Activated CD8-positive, alpha-beta T cell treated with anti-CD3 and anti-CD28 coated beads for 36 hours (primary cell): ENCODE measurements around the gene MYH2. TPM values are rescaled to one million over a fixed set of nuclear protein-coding genes. Genes with fewer than 3 reads are reported as not detected.
"Not testable (repeated sequence)": the region's sequence is repeated elsewhere in the genome, so short reads cannot be mapped to it uniquely, and the experiment has no call there.

ENCODE experiments used
- ATAC-seq: fragments of 200-7000 bp; cut with Tn5 transposase; one replicate; pipeline ENCODE4 v1.10.0; 2021; ENCODE audit warnings: mild to moderate bottlenecking, moderate library complexity
- CTCF ChIA-PET: fragments of 350-600 bp; sonication (Branson Sonifier 250); formaldehyde crosslinking; loops from one replicate; lab custom pipeline; 2021; ENCODE audit warnings: antibody characterized with exemption; lab: Charles Lee
- POLR2A ChIA-PET: fragments of 350-600 bp; sonication (Branson Sonifier 250); formaldehyde crosslinking; loops from one replicate; lab custom pipeline; 2021; ENCODE audit warnings: antibody characterized with exemption; lab: Charles Lee
- DNase-seq: peaks from one replicate; pipeline ENCODE4 v3.0.0-alpha.2; 2020
- H3K27ac Mint-ChIP-seq: one replicate; pipeline ENCODE4 v1.8.0; 2021; ENCODE audit warnings: mild to moderate bottlenecking, mixed read lengths
- H3K27me3 Mint-ChIP-seq: one replicate; pipeline ENCODE4 v1.8.0; 2021; ENCODE audit warnings: mixed read lengths
- H3K36me3 Mint-ChIP-seq: one replicate; pipeline ENCODE4 v1.8.0; 2021; ENCODE audit warnings: low read depth, mixed read lengths
- H3K4me1 Mint-ChIP-seq: one replicate; pipeline ENCODE4 v1.8.0; 2021; ENCODE audit warnings: low read depth, mixed read lengths
- H3K4me3 Mint-ChIP-seq: one replicate; pipeline ENCODE4 v1.8.0; 2021; ENCODE audit warnings: mild to moderate bottlenecking, moderate library complexity, mixed read lengths
- H3K9me3 Mint-ChIP-seq: one replicate; pipeline ENCODE4 v1.8.0; 2021; ENCODE audit warnings: mixed read lengths
- intact Hi-C: fragments of 100-400 bp; cut with micrococcal nuclease; formaldehyde crosslinking; loops from one replicate; pipeline ENCODE4 v1.10.0; 2022
- total RNA-seq, 2 experiments: library from RNA; stranded (reverse); gene quantifications; one replicate each; pipeline ENCODE4 v1.2.3, GENCODE V29; 2021
- TF ChIP-seq, protein P1 (sequence below): fragments of 200-600 bp; IDR thresholded peaks from one replicate; pipeline ENCODE4 v1.8.0; 2022; ENCODE audit warnings: antibody characterized with exemption, mild to moderate bottlenecking

The MYH2 gene
- total RNA-seq, 2 experiments from 2014 or later: not detected

DNA sequence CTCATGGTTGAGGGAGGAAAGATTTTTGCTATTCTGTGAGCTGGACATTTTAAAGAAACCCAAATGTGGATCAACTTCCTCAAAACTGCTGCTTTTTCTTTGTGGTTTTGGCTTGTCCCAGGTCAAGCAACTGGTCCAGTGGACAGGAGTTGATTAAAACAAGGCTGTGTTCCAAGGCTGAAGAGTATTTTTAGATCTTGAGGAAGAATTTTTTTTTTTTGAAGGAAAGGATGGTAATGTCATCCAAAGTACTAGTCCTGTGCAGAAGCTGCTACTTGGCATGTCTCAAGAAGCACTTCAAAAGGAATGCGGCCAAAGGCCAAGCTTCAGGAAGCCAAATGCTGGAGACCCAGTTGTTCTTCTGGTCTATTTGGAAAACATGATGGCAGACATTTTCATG, 8.0 kb upstream of the MYH2 start:
- peaks cover 7% of the 10 kb centered on the region for H3K27me3 Mint-ChIP-seq
- TF ChIP-seq, protein P1, sequence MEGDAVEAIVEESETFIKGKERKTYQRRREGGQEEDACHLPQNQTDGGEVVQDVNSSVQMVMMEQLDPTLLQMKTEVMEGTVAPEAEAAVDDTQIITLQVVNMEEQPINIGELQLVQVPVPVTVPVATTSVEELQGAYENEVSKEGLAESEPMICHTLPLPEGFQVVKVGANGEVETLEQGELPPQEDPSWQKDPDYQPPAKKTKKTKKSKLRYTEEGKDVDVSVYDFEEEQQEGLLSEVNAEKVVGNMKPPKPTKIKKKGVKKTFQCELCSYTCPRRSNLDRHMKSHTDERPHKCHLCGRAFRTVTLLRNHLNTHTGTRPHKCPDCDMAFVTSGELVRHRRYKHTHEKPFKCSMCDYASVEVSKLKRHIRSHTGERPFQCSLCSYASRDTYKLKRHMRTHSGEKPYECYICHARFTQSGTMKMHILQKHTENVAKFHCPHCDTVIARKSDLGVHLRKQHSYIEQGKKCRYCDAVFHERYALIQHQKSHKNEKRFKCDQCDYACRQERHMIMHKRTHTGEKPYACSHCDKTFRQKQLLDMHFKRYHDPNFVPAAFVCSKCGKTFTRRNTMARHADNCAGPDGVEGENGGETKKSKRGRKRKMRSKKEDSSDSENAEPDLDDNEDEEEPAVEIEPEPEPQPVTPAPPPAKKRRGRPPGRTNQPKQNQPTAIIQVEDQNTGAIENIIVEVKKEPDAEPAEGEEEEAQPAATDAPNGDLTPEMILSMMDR: no peak
- no peak overlapping the region for H3K4me3 Mint-ChIP-seq
- POLR2A ChIA-PET: no interaction called here
- H3K4me1 Mint-ChIP-seq: no peaks in the 10 kb centered on the region
- ATAC-seq (no peak), DNase-seq (no peak)
- H3K27ac Mint-ChIP-seq: no peak overlapping the region
- CTCF ChIA-PET: interaction anchor here (1.4 kb wide), 1 partner anchor 60 kb away, joined by 3 read pairs; no protein-coding TSS in a partner anchor
- no peaks in the 10 kb centered on the region for H3K9me3 Mint-ChIP-seq
- intact Hi-C loops: no loop called here
- H3K36me3 Mint-ChIP-seq: no peaks in the 10 kb centered on the region

DNA sequence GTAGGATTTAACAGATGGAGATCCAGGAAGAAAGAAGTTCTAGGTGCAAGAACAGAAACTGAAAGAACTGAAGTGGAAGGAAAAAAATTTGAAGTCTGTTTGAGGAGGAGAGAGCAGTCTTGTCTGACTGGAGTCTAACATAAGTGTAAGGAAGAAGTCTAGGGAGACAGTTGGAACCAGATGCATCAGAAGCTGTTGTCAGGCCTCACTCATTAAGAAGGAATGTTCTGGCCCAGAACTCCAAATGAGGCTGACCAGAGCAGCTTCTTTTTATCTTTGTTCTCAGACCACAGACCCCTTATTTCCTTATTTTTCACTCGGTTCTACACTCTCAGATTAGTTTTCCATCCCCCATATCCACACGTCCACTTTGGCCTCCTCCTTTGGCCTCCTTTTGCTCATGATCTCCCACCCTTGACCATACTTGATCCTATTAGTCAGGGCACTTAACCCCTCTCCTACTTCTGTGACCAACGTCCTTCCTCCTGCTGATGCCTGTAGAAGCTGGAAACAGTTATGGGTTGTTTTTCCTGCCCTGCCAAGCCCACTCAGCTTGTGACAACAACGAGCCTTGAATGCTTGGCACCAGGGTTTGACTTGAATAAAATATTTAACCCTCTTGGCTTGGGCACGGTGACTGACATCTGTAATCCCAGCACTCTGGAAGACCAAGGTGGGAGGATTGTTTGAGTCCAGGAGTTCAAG, 7.0 kb upstream of the MYH2 start:
- TF ChIP-seq, protein P1: no peak
- H3K4me1 Mint-ChIP-seq: no peaks in the 10 kb centered on the region
- intact Hi-C loops: no loop called here

DNA sequence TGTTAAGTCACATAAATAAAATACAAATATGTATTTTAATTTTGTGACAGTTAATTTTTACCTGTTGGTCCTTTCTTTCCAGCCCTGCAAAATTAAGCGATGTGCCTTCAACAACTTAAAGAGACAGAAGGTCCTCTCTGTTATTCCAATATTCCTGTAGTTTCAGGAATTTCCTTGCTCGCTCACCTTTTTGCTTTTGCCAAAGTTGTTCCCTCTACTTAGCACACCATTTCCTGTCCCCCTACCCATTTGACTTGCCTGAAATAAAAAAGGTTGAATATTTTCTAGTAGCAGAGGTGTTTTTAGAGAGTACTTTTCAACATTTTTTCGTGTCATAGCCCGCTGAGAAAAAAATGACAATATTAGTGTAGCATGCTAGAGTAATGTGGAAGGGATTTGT, 556 bp upstream of the MYH2 start:
- H3K9me3 Mint-ChIP-seq: no peaks in the 10 kb centered on the region
- DNase-seq: no peak
- intact Hi-C loops: no loop called here
- ChIA-PET CTCF (interaction anchor here (0.6 kb wide), 1 partner anchor 95 kb away, joined by 4 read pairs; no protein-coding TSS in a partner anchor), POLR2A (interaction anchor here (0.5 kb wide), 1 partner anchor 12 kb away, joined by 3 read pairs; no protein-coding TSS in a partner anchor)
- no peak overlapping the region for H3K4me3 Mint-ChIP-seq
- peaks cover 14% of the 10 kb centered on the region for H3K27me3 Mint-ChIP-seq
- no peak overlapping the region for H3K27ac Mint-ChIP-seq
- TF ChIP-seq, protein P1: no peak
- no peaks in the 10 kb centered on the region for H3K36me3 Mint-ChIP-seq
- ATAC-seq: no peak
- no peaks in the 10 kb centered on the region for H3K4me1 Mint-ChIP-seq

More for the DNA sequence above, 7.0 kb upstream of the MYH2 start:
- no peaks in the 10 kb centered on the region for H3K9me3 Mint-ChIP-seq
- peaks cover 9% of the 10 kb centered on the region for H3K27me3 Mint-ChIP-seq
- H3K27ac Mint-ChIP-seq: no peak overlapping the region
- DNase-seq (no peak), ATAC-seq (no peak)
- POLR2A ChIA-PET: no interaction called here
- no peaks in the 10 kb centered on the region for H3K36me3 Mint-ChIP-seq
- CTCF ChIA-PET: no interaction called here
- H3K4me3 Mint-ChIP-seq: no peak overlapping the region

DNA sequence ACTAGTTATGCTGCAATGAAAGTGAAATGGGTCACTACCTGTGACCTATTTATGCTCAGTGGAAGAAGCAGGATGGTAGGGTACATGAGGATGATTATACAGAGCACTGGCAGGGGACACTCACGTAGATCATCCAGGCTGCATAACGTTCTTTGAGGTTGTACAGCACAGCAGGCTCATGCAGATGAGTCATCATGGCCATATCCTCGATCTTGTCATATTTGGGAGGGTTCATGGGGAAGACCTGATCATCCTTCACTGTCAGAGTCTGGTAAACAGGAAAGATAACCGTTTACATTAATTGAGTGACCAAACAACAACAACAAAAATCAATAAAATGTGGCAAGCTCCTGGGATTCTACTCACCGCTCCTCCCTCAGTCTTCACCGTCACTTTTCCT, 2.1 kb downstream of the MYH2 start:
- Mint-ChIP-seq H3K36me3 (no peaks in the 10 kb centered on the region), H3K4me3 (no peak overlapping the region), H3K27me3 (peaks cover 11% of the 10 kb centered on the region), H3K4me1 (no peaks in the 10 kb centered on the region), H3K27ac (no peak overlapping the region), H3K9me3 (peaks cover 2% of the 10 kb centered on the region)
- DNase-seq (no peak), ATAC-seq (no peak)
- ChIA-PET POLR2A (no interaction called here), CTCF (no interaction called here)
- intact Hi-C loops: no loop called here
- TF ChIP-seq, protein P1: no peak

DNA sequence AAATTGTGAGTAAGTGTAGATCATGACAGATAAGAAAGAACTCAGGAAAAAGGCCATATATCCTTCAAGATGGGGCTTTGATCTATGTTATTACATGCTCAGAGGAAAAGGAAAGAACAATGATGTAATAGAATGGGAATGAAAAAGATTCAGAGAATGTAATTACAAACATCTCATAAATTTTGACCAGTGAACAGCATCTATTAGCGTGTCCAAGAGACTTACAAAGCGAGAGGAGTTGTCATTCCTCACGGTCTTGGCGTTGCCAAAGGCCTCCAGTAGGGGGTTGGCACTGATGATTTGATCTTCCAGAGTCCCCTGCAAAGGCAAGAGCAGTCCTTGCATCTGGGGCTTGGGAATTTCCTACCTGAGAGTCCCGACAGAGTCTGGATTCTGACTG, 6.0 kb downstream of the MYH2 start:
- intact Hi-C loops, H3K27ac Mint-ChIP-seq, H3K36me3 Mint-ChIP-seq, ATAC-seq, DNase-seq, H3K27me3 Mint-ChIP-seq, H3K4me1 Mint-ChIP-seq, H3K4me3 Mint-ChIP-seq: not testable (repeated sequence)
- H3K9me3 Mint-ChIP-seq: peaks cover 17% of the 10 kb centered on the region
- ChIA-PET CTCF (interaction anchor here (0.9 kb wide), 1 partner anchor 65 kb away, joined by 3 read pairs; no protein-coding TSS in a partner anchor), POLR2A (interaction anchor here (0.8 kb wide), 1 partner anchor 122 kb away, joined by 3 read pairs; no protein-coding TSS in a partner anchor)

DNA sequence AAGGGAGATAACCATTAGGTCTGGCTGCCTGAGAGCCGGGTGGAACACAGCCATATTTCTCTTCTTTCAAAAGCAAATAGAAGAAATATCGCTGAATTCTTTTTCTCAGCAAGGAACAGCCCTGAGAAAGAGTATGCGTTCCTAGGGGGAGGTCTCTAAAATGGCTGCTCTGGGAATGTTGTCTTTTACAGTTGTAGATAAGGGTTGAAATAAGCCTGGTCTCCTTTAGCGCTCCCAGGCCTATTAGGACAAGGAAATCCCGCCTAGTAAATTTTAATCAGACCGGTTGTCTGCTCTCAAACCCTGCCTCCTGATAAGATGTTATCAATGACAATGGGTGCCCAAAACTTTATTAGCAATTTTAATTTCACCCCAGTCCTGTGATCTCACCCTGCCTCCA, 8.3 kb downstream of the MYH2 start:
- H3K27ac Mint-ChIP-seq, H3K27me3 Mint-ChIP-seq, ATAC-seq, intact Hi-C loops, DNase-seq, H3K4me3 Mint-ChIP-seq, POLR2A ChIA-PET, H3K4me1 Mint-ChIP-seq, CTCF ChIA-PET, H3K36me3 Mint-ChIP-seq: not testable (repeated sequence)
- H3K9me3 Mint-ChIP-seq: peaks cover 17% of the 10 kb centered on the region
